ENCODE measurements around the gene OTUD3. TPM values are rescaled to one million over a fixed set of nuclear protein-coding genes. Genes with fewer than 3 reads are reported as not detected.

OTUD3 gene
- polyA plus RNA-seq, 1 of the 3 experiments (the other 2 are of a cell fraction), result 2.6 TPM

GRCh38 chr1:19882111-19883071 is at the start of gene OTUD3 (continued):
- TF ChIP-seq REST (IDR thresholded peaks at IDR 0.05; ENCODE audit: low read depth, low read length), result no peak; the same call in 1 of the 2 replicates
- TF ChIP-seq JUND (IDR thresholded peaks at IDR 0.05), result no peak
- TF ChIP-seq RXRA (IDR thresholded peaks at IDR 0.05; ENCODE audit: borderline replicate concordance, low read depth), result no peak
- no peak for TF ChIP-seq FOSL2 (IDR thresholded peaks at IDR 0.05; ENCODE audit: borderline replicate concordance, low read depth)
- TF ChIP-seq PBX3 (IDR thresholded peaks at IDR 0.05), result peak; percentile 75
- no peak for TF ChIP-seq MEF2A (IDR thresholded peaks at IDR 0.05; ENCODE audit: borderline replicate concordance, low read depth)
- TF ChIP-seq MXI1 (IDR thresholded peaks at IDR 0.05; ENCODE audit: low read depth, low read length), result peak; percentile 35
- peak; percentile 97 for TF ChIP-seq USF1 (IDR thresholded peaks at IDR 0.05; ENCODE audit: borderline replicate concordance, low read depth)
- TF ChIP-seq YY1 (IDR thresholded peaks at IDR 0.05; ENCODE audit: low read depth), result peak; percentile 88
- no peak for TF ChIP-seq FOXJ3 (CRISPR knock-in tag; IDR thresholded peaks at IDR 0.05)
- peak; percentile 67 for TF ChIP-seq RCOR1 (IDR thresholded peaks at IDR 0.05; ENCODE audit: low read length)

GRCh38 chr1:19835578-19835977 is 46.6 kb upstream of the OTUD3 start:
- H3K9me3 ChIP-seq, result no peaks in the 10 kb centered on the region
- no peak for TF ChIP-seq MAX (IDR thresholded peaks at IDR 0.05; ENCODE audit: low read depth)
- TF ChIP-seq ZBTB33 (IDR thresholded peaks at IDR 0.05; ENCODE audit: borderline replicate concordance, low read depth), result no peak
- no peak for TF ChIP-seq FOXJ3 (CRISPR knock-in tag; IDR thresholded peaks at IDR 0.05)
- TF ChIP-seq IRF3 (IDR thresholded peaks at IDR 0.05; ENCODE audit: low read depth, low read length), result no peak
- no peak for TF ChIP-seq ELF1 (IDR thresholded peaks at IDR 0.05)
- no peak for TF ChIP-seq TAF1 (IDR thresholded peaks at IDR 0.05; ENCODE audit: borderline replicate concordance, low read depth, low read length)
- no peak for TF ChIP-seq YY1 (IDR thresholded peaks at IDR 0.05; ENCODE audit: low read depth)
- TF ChIP-seq RAD21 (IDR thresholded peaks at IDR 0.05; ENCODE audit: low read length), result no peak
- TF ChIP-seq POLR2AphosphoS5 (IDR thresholded peaks at IDR 0.05; ENCODE audit: low read depth, low read length), result no peak
- H3K4me1 ChIP-seq (ENCODE audit: control insufficient read depth in 1 of 2, insufficient read depth in 2 of 2, low read depth in 1 of 2, low read length in 1 of 2), result no peaks in the 10 kb centered on the region
- H3K9ac ChIP-seq, result no peak overlapping the region
- CTCF ChIA-PET, result no interaction called here
- whole genome bisulfite sequencing (ENCODE audit: low lambda C conversion rate), result 70% methylated on average over 4 of the region's 4 CpGs
- H3F3A ChIP-seq (replicated peaks; ENCODE audit: insufficient read depth), result no peaks in the 10 kb centered on the region
- no peaks in the 10 kb centered on the region for H3K36me3 ChIP-seq (replicated peaks in 1 of 2; ENCODE audit: control insufficient read depth in 1 of 2, insufficient read depth in 2 of 2, low read length in 1 of 2)
- no peaks in the 10 kb centered on the region for H4K20me1 ChIP-seq (ENCODE audit: insufficient read depth)
- no peak overlapping the region for H2AFZ ChIP-seq (ENCODE audit: low read depth)
- H3K9me2 ChIP-seq, result no peaks in the 10 kb centered on the region
- no peak overlapping the region for H3K4me2 ChIP-seq
- H3K27me3 ChIP-seq (ENCODE audit: insufficient read depth), result no peaks in the 10 kb centered on the region
- no peak overlapping the region for H3K27ac ChIP-seq (ENCODE audit: low read depth in 2 of 2, low read length in 1 of 2)
- DNase-seq, result no peak
- POLR2A ChIA-PET, result no interaction called here
- no peak overlapping the region for H3K4me3 ChIP-seq (ENCODE audit: low read depth in 2 of 2, low read length in 1 of 2)
- no peaks in the 10 kb centered on the region for H3K79me2 ChIP-seq (ENCODE audit: insufficient read depth)

Measured in SK-N-SH (cell line).